GM12873 (cell line): ENCODE measurements around the gene ECPAS.

Experiments used
- TF ChIP-seq, protein P1 (sequence below): IDR thresholded peaks from 2 replicates; pipeline ENCODE4 v1.5.1; 2012; ENCODE audit warnings: low read depth, mild to moderate bottlenecking, moderate library complexity, low read length, control low read depth; ENCODE audit not compliant: insufficient read depth; ENCODE audit errors: missing control alignments

Gene ECPAS

DNA sequence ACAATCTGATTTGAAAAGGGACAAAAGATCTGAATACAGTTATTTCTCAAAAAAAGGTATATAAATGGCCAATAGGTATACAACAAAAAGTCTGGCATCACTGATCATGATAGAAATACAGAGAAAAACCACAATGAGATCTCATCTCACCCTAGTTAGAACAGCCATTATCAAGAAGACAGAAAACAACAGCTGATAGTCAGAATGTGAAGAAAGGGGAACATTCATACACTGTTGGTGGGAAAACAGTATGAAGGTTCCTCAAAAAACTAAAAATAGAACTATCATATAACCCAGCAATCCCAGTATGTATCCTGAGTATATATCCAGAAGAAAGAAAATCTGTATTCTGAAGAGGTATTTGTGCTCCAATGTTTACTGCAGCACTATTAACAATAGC lies 78.5 kb downstream of the ECPAS start:
- TF ChIP-seq, protein P1, sequence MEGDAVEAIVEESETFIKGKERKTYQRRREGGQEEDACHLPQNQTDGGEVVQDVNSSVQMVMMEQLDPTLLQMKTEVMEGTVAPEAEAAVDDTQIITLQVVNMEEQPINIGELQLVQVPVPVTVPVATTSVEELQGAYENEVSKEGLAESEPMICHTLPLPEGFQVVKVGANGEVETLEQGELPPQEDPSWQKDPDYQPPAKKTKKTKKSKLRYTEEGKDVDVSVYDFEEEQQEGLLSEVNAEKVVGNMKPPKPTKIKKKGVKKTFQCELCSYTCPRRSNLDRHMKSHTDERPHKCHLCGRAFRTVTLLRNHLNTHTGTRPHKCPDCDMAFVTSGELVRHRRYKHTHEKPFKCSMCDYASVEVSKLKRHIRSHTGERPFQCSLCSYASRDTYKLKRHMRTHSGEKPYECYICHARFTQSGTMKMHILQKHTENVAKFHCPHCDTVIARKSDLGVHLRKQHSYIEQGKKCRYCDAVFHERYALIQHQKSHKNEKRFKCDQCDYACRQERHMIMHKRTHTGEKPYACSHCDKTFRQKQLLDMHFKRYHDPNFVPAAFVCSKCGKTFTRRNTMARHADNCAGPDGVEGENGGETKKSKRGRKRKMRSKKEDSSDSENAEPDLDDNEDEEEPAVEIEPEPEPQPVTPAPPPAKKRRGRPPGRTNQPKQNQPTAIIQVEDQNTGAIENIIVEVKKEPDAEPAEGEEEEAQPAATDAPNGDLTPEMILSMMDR: no peak

DNA sequence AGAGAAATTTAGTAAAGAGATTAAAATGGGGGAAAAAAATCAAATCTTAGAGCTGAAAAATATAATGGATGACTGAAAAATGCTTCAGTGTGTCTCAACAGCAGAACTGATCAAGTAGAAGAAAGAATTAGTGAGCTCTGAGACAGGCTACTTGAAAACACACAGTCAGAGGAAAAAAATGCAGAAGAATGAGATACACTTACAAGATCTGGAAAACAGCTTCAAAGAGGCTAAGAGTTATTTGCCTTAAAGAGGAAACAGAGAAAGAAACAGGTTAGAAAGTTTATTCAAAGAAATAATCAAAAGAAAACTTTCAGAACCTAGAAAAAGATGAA lies 83.7 kb downstream of the ECPAS start:
- TF ChIP-seq, protein P1: no peak

DNA sequence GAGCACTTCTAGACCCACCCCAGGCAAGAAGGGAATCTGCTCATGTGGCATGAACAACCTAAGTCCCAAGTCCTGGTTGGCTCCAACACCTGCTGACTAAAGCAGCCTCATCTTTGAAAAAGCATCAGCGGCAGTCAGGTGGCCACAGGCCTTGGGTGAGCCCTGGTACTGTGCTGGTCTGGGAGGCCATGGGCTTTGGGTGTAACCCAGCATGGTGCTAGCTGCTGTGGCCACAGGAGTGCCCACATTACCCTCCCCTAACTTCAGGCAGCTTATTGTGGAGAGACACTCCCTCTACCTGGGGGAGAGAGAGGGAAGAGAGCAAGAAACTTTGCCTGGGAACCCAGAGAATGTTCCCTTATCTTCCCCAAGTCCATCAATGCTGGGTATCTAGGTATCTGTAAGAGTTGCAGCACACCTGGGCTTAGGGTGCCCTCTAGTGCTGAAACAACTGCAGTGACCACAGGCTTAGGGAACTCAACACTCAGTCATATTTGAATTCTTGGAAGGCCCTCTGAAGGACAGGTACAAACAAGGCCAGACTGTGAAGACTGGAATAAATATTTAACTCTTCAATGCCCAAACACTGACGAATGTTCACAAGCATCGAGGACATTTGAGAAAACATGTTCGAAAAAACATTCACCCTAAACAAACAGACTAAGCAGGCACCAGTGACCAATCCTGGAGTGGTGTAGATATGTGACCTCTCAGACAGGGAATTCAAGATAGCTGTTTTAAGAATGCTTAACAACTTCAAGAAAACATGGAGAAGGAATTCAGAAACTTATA lies 84.2 kb downstream of the ECPAS start:
- TF ChIP-seq, protein P1: peak; percentile 72

DNA sequence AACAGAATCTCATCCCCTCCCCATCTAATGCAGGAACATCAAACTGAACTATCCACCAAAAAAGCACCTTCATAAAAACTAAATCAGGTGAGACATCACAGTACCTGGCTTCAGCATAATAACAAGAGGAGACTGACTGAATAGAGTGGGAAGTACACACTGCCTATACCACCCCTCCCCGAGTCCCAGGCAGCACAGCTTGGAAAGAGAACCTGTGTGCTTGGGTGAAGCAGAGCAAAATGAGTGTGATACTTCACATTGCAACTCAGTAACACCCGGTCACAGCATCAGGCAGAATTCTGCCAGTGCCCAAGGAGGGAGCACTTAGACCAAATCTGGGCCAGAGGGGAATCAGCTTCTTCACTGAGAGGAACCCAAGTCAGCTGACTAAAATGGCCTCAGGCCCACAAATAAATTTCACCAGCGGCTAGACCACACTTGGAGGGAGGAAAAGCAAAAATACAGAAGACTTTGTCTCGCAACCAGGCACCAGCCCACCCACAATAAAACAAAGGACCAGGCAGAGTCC lies 84.9 kb downstream of the ECPAS start:
- TF ChIP-seq, protein P1: no peak

DNA sequence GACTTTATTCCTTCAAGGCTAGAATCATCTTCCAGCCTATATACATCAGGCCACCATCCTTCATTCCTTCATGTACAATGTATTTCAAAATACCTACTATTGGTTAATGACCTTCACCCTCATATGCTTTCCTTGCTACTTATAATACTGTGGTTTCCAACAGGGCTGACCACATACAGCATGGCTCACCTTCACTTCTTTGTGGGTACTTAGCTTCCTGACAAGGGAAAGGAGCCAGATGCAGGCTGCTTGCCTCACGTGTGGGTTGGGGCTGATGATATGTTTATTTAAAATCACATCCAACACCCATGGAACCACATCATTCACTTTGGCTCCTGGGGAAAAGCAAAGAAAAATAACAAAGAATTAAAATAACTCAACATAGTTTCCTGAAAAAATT lies 90.2 kb downstream of the ECPAS start:
- TF ChIP-seq, protein P1: no peak

DNA sequence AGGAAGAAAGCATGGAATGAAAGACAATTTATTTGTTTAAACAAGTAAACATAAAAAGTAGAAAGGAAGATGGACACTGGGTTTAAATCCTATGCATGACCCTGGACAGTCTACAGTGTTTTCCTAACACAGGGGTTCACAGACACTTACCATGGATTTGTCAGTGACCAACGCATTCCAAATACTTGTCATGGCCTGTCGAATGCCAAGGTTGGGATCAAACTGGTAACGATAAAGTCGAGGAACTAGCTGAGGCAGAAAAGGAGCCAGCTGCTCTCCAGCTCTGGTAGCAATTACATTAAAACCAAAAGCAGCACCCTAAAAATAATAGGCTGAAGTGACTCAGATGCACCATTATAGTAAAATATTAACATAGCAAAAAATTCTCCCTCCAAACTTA lies 94.8 kb downstream of the ECPAS start:
- TF ChIP-seq, protein P1: no peak

DNA sequence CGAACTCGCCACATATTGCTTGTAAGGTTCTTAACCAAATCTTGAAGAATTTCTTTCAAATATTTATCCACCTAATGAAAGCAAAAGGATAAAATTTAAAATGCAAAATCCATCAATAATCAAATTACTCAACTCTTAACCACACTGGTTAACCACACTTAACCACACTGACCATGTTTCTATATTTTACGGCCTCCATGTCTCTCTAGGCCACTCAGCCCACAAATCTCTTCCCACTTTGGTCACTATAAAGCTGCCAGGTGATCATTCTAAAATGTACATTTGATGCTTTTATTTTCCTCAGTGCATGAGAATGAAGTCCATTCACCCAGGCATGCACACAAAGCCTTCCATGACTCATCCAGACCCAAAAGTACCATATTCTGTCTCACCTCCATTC lies 97.8 kb downstream of the ECPAS start:
- TF ChIP-seq, protein P1: no peak
